COR-L47 (cell line): ENCODE data around the gene C11orf21.

Experiments
- DNase-seq: peaks from one replicate; lab custom pipeline; 2025; lab: John Stamatoyannopoulos, UW

The C11orf21 gene

GRCh38 chr11:2308713-2309112, 7.0 kb upstream of the C11orf21 start:
- no peak for DNase-seq

- no peak for DNase-seq
Measured at GRCh38 chr11:2307501-2308331, 6.0 kb upstream of the C11orf21 start.

- DNase-seq = no peak
Measured at GRCh38 chr11:2306877-2307500, 5.3 kb upstream of the C11orf21 start.

GRCh38 chr11:2306452-2306823, 4.7 kb upstream of the C11orf21 start:
- no peak for DNase-seq

GRCh38 chr11:2305788-2306451, 4.2 kb upstream of the C11orf21 start:
- DNase-seq = no peak

- DNase-seq = peak; percentile 82
Measured at GRCh38 chr11:2305140-2305778, 3.5 kb upstream of the C11orf21 start.

- DNase-seq = no peak
Measured at GRCh38 chr11:2304506-2305139, 2.9 kb upstream of the C11orf21 start.

- no peak for DNase-seq
Measured at GRCh38 chr11:2303627-2304505, 2.1 kb upstream of the C11orf21 start.

GRCh38 chr11:2302896-2303626, 1.3 kb upstream of the C11orf21 start:
- no peak for DNase-seq

- DNase-seq = no peak
Measured at GRCh38 chr11:2302306-2302895, 683 bp upstream of the C11orf21 start.

GRCh38 chr11:2300936-2301630, 635 bp downstream of the C11orf21 start:
- DNase-seq = no peak

- DNase-seq = no peak
Measured at GRCh38 chr11:2300290-2300935, 1.3 kb downstream of the C11orf21 start.

GRCh38 chr11:2299773-2300172, 1.9 kb downstream of the C11orf21 start:
- DNase-seq = no peak

GRCh38 chr11:2298795-2299761, 2.6 kb downstream of the C11orf21 start:
- peak; percentile 92 for DNase-seq

- no peak for DNase-seq
Measured at GRCh38 chr11:2298131-2298794, 3.5 kb downstream of the C11orf21 start.

GRCh38 chr11:2297623-2298030, 4.1 kb downstream of the C11orf21 start:
- no peak for DNase-seq
